Activated gamma-delta T cell (primary cell): ENCODE results near the gene RPS6KA1.
"Not testable (repeated sequence)": the region's sequence is repeated elsewhere in the genome, so short reads cannot be mapped to it uniquely, and the experiment has no call there.

Source experiments
- DNase-seq: peaks from one replicate; lab custom pipeline; 2025; lab: John Stamatoyannopoulos, UW
- total RNA-seq, 2 donors: gene quantifications; one replicate each; lab custom pipeline; 2026; lab: John Stamatoyannopoulos, UW

RPS6KA1 gene
- 152 to 158 reads per million in 2 donors for total RNA-seq

DNA sequence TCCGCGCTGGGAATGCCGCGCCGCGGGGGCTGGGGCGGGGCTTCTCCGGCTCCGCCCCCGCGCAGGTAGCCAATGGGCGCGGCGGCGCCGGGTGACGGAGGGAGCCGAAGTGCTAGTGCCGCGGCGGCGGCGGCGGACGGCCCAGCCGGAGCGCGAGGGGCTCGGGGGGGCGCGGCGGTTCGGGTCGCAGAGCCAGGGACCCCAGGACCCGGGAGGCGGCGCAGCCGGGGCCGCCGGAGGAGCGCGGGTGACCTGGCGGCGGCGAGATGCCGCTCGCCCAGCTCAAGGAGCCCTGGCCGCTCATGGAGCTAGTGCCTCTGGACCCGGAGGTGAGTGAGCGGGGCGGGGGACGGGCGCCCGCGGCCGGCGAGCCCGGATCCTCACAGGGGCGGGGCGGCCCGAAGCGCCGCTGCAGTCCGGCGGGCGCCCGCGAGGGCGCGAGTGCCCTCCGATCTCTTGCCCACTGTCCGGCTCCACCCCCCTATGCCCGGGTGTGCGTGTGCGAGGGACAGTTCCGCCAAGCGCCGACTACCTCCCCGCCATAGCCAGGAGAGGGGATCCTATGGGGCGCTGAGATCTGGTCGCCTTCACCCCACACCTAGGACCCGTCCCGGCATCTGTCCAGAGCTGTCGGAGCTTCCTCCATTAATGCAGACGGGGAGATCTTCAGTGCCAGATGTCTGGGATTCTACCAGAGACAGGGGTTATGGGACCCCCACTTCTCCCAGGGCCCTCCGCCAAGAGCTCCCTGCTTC lies at the start of gene RPS6KA1:
Gene RPS6KA1, plus strand, starts transcription at position 107 of the 755 bp plus-strand sequence. Its CDS starts 160 bp downstream, at position 267.
- DNase-seq = peak; percentile 57

DNA sequence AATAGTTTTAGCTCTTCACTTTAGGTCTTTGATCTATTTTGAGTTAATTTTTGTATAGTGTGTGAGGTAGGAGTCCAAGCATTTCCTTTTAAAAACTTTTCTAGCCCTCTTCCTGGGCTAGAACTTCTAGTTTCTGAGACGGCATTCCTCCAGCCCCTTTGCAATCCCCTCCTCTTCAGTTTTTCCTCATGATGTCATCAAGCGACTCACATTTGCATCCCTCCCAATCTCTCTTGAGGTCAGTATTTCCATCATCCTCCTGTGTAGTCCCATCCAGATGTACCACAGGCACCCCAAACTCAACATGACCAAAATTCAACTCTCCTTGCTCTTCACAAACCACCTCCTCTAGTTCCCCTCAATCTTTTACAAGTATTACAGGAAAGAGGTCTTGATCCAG lies 46.6 kb upstream of the RPS6KA1 start:
- DNase-seq = no peak

DNA sequence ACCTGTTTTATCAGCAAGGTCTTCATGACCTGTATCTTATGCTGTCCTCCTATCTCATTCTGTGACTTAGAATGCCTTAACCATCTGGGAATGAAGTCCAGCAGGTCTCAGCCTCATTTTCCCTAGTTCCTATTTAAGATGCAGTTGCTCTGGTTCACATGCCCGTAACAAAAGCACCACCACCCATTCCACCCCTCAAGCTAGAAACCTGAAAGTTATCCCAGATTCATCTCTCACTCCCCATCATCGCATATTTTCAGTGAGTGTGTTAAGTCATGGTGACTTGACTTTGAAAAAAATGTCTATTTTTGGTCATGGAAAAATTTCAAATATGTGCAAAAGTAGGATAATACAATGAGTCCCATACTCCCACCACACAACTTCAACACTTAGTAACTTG lies 45.6 kb upstream of the RPS6KA1 start:
- no peak for DNase-seq

DNA sequence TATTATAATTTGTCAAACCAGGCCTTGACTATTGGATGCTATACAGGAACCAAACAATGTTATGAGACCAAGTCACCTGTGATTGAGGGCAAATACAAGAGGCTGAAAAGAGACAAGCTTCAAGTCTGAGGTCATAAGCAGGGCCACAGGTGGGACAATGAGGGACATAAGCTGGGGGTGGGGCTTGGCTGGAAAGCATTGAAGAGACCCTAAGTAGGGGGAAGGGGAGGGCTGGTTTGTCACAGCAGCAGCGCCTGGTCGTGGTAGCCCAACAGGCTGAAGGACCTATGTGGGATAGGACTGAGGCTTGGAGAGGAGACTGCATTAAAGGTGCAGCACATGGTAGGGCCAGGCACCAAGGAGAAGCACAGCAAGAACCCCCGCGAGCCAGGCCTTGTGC lies 39.4 kb upstream of the RPS6KA1 start:
- no peak for DNase-seq

DNA sequence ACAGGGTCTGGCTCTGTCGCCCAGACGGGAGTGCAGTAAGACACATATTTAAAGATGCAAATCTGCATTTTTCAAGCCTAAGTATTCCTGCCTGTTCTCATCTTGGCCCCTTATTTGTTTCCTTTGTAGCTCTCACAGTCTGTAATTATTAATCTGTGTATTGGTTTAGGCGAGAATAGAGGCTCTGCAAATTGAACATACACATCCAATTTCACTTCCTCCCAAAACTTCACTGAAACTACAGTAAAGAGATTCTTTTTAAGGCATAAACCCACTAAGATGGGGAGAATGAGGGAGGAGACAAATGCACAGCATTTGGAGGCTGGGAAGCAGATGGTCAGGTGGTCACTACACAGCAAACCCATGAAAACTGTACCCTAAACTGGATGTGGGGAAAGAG lies 36.3 kb upstream of the RPS6KA1 start:
- no peak for DNase-seq

DNA sequence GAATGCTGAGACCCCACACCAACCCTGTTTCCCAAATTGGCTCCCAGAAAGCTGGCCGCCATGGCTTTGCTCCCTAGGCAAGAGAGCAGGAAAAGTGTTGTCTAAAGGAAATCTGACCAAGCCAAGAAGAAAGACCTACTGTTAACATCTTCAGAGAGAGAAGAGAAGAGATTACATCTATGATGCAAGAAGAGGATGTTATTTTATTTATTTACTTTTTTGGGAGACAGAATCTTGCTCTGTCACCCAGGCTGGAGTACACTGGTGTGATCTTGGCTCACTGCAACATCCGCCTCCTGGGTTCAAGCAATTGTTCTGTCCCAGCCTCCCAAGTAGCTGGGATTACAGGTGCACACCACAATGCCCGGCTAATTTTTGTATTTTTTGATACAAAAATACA lies 35.6 kb upstream of the RPS6KA1 start:
- no peak for DNase-seq

DNA sequence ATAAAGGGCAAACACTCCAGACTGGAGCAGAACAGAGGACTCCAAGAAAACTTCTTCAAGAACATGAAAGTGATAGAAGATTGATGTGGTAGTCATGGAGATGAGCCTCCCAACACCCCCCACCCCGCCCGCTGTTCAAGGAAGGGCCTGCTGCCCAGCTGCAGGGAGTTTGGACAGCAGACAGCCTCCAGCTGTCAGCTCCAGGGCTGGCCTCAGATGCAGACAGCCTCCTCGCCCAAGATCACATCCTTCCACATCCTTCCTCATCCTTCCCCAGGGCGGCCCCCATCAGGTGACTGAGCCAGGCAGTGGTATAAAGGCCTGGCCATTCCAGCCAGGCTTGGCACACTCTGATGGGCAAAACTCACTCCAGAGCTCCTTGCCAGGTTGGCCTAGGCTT lies 32.7 kb upstream of the RPS6KA1 start:
- no peak for DNase-seq

DNA sequence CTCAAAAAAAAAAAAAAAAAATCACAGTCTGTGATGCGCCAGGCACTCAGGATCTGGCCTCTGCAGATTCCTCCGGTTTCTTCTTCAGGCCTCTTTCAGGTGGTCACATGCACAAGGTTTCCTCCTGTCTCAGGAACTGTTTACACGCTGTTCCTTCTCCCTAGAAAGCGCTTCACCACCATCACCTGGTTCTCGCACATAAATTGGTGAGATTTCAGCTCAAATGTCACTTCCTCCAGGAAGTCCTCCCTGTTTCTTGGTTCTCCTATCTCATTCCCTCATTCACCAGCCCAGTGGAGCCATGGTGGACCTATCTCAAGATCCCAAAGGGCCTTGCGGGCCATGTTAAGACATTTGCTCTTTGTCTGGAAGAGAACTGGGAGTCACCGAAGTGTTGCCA lies 30.7 kb upstream of the RPS6KA1 start:
- DNase-seq = no peak

DNA sequence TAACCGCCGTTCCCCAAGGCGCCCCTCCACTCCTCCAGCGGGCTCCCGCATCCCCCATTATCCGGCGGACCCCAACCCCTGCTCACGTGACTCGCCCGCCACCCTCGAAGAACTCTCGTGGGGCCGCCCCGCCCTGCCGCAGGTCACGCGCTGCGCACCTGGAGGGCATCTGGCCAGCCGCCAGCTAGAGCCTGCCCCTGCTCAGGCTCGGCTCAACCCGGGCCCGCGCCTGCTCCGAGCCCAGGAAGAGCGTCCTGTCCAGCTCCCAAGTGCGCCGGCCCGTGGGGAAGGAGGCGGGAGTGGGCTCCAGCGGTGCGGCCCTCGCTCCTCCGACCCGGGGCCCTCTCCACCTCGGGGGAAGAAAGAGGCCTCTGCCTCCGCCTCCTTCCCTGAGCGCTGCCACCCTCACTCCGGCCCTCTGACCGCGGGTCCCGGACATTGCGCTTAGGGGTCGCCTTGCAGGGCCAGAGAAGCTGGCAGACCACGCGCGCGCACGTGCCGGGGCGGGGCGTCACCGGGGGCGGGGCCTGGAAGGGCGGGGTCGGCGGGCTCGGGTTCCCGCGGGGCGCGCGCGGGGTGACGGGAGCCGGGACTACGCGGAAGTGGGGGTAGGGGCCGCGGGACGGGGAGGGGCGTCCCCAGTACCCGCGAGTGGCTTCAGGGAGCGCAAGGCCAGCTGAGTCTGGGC lies 28.9 kb upstream of the RPS6KA1 start:
- peak; percentile 84 for DNase-seq

DNA sequence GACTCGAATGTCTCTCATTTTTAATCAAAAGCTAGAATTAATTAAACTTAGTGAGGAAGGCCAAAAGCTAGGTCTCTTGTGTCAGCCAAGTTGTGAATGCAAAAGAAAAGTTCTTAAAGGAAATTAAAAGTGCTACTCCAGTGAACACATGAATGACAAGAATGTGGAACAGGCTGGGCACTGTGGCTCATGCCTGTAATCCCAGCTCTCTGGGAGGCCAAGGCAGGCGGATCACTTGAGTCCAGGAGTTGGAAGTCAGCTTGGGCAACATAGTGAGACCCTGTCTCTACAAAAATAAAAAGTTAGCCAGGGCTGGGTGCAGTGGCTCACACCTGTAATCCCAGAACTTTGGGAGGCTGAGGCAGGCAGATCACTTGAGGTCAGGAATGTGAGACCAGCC lies 18.9 kb upstream of the RPS6KA1 start:
- DNase-seq = not testable (repeated sequence)

DNA sequence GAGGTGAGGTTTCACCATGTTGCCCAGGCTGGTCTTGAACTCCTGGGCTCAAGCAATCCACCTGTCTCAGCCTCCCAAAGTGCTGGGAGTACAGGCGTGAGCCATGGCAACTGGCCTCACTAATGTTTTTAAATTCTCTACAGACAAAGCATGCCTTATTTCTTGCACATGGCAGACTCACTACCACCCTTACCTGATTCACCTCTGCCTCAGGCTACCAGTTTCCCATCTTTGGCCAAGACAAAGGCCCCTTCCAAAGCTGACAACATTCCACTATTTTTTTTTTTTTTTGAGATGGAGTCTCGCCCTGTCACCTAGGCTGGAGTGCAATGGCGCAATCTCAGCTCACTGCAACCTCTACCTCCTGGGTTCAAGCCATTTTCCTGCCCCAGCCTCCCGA lies 13.7 kb upstream of the RPS6KA1 start:
- not testable (repeated sequence) for DNase-seq

DNA sequence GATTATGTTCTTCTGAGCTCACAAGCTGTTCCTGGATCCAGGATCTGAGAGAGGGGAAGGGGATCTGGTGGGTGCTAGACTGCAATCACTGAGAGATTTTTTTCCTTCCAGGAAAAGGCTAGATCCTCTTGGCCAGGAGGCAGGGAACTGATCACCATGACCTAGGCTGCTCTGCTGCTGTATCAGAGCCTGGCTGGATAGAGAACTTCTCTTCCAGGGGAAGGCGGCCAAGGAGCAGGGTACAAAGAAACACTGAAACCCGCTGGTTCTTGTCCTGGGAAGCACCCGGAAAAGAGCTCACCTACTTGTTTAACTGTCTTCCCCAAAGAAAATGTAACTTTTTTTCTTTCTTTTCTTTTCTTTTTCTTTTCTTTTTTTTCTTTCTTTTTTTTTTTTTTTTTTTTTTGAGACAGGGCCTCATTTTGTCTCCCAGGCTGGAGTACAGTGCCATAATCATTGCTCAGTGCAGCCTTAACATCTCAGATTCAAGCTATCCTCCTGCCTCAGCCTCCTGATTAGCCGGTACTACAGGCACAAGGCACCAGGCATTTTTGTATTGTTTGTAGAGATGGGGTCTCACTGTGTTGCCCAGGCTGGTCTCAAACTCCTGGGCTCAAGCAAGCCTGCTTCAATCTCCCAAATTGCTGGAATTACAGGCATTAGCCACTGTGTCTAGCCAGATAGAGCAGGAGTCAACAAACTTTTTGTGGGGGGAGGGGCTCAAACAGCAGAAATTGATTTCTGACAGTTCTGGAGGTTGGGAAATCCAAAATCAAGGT lies 12.4 kb upstream of the RPS6KA1 start:
- DNase-seq = no peak

DNA sequence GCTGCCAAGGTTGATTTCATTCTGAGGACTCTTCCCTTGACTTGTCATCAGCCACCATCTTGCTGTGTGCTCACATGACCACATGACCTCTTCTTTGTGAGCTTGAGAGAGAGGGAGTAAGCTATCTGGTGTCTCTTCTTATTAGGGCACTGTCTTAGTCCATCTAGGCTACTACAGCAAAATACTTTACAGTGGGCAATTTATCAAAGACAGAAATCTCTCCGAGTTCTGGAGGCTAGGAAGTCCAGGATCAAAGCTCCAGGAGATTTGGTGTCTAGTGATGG lies 11.9 kb upstream of the RPS6KA1 start:
- DNase-seq = no peak

DNA sequence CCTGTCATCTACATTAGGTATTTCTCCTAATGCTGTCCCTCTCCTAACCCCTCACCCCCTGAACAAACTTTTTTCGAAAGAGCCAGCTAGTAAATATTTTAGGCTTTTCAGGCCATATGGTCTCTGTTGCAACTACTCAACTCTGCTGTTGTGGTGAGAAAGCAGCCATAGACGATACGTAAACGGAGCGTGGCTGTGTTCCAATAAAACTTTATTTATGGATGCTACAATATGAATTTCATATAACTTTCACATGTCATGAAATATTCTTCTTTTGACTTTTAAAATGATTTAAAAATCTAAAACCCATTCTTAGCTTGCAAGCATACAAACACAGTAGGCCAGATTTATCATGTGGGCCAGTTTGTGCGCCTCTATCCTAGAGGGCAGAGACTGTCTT lies 11.2 kb upstream of the RPS6KA1 start:
- DNase-seq = no peak

DNA sequence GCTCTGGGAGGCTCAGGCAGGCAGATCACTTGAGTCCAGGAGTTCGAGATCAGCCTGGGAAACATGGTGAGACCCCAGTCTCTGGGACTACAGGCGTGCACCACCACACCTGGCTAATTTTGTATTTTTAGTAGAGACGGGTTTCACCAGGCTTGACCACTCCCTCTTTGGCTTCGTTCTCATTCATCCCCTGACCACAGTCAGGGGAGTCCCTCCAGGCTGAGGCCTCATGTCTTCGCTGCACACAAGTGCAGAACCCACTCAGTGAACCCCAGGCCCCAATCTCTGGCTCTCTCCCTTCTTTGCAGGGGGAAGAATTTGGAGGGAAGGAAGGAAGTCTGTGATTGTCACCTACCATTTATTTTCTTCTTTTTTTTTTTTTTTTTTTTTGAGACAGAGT lies 9.2 kb upstream of the RPS6KA1 start:
- no peak for DNase-seq

DNA sequence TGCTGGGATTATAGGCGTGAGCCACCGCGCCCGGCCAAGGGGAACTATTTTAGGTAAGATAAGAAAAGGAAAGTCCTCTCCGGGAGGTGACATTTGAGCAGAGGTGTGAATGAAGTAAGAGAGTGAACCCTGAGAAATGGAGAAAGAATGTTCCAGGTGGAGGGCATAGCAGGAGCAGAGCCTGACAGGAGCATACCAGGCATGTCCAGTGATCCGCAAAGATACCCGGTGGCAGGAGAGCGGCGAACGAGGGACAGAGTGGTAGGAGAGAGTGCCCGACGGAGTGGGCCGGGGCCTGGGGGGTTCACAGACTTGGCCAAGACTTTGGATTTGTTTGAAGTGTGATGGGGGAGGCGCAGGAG lies 7.9 kb upstream of the RPS6KA1 start:
- no peak for DNase-seq

DNA sequence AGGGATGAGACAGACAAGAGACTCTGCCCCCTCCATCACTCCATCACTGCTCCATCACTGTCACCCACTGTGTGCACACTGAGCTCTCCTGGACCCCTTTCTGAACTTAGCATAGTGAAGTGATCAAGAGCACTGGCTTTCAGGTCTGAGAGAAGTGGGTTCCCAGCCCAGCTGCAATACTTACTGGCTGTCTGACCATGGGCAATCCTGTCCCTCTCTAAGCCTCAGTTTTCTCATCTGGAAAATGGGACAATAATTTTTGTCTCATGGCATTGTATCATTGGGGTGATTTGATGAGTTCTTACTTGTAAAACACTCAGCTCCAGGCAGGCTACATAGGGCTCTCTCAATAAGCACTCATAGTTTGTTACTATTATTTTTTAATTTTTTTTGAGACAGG lies 7.5 kb upstream of the RPS6KA1 start:
- DNase-seq = no peak

DNA sequence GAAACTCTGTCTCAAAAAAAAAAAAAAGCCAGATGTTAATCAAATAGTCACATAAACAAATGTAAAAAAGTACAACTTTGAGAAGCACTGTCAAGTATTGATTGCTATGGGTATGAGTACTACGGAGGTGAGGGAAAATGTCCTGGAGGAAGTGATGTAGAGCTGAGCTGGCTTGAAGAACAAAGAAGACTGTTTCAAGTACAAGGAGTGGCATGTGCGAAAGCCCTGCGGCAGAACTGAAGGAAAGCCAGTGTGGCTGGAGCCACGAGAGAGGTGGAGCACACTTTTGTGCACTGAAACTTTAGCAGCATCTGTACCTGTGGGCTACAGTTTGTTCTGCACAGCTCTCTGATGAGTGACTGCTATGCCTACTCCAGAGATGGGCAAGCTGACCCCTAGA lies 5.4 kb upstream of the RPS6KA1 start:
- no peak for DNase-seq

DNA sequence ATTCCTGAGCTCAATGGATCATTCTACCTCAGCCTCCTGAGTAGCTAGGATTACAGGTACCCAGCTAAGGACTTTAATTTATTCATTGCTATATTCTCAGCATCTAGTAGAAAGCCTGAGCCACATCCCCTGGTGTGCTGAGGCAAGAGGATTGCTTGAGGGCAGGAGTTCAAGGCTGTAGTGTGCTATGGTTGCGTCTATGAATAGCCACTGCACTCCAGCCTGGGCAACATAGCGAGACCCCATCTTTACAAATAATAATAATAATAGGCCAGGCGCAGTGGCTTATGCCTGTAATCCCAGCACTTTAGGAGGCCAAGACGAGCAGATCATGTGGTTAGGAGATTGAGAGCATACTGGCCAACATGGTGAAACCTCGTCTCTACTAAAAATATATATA lies 3.3 kb upstream of the RPS6KA1 start:
- DNase-seq = no peak

DNA sequence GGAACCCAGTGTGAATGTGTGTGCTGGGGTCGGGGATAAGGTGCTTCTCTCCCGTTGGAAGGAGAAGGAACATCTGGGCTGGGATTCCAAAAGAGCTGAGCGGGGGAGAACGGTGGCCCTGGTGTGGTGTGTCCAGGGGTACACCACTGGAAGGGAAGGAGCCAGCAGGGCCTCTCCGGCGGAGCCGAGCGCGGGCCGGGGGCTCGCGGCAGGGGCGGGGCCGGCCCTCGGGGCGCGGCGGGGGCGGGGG lies 231 bp upstream of the RPS6KA1 start:
- DNase-seq = no peak

DNA sequence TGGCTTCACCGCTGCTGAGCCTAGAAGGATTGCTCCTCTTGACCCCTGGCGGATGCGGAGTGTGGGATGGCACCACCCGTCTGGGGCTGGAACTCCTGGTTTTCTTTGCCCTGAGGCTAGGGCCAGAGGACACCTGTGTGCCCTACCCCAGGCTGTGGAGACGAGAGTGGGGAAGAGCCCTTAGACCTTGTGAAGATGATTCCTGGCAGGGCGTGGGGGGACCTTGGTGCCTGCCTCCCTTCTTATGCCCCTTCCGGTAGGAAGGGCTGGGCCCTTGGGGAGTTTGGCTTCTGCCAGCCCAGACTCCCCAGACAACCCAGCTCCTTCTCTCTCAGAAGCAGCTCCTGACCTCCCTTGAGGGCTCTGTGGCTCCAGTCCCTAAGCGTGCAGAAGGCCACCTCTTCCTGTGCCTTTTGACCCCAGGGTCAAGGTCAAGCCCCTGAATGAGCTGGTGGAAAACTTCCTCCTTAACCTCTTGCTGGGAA lies 891 bp downstream of the RPS6KA1 start:
- DNase-seq = no peak

DNA sequence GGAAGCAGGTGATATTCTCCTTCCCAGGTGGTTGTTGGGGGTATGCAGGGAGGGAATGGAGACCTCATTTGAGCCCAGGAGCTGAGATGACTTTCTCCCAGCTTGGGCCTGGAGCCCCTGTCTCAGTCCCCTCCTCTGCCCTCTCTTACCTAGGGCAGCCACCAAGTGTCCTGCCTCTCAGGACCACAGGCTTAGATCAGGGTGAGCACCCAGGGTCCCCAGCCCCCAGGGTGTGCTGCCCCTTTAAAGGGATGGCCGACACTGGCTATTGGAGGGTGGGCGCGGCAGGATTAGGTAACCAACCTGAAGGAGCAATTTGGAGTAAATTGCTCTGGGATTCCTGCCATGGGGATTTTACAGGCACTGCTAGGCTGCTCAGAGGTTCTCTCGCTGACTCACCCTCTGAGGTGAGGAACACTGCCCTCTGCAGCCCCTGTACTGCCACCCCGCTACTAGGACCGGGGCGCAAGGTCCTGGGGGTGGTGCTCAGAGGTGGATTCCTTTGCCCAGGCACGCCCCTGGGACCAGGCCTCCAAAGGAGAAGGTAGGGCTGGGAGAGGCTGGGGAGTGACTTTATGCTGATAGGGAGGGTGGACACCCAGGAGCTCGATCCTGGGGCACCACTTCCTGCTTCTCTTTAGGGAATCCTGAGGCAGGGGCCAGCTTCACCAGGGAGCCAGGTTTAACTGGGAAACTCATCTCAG lies 1.5 kb downstream of the RPS6KA1 start:
- DNase-seq = no peak

DNA sequence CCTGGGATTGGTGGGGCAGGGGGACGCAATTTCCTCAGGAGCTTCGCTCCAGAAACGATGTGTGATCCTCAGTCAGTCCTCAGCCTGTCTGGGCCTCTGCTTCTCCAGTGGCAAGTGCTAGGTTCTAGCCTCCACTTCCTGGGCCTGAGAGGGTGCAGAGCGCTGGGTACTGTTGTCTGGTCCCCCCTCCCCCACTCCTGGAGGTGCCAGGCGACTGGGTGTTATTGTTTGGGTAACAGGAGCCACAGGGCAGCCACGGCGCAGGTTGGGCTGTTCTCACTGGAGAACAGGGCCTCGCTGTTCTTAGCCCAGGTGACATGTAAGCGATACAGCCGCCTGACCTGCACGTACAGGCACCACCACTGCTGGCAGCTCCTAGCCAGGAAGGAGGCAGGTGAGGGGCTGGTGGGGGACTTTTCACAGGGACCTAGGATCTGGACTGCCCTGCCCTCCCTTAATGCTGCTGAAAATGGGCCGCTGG lies 2.1 kb downstream of the RPS6KA1 start:
- no peak for DNase-seq
